Trophoblast cell (in vitro differentiated cells and primary cell): ENCODE results near the gene LYSMD4.
"Not testable (repeated sequence)": the region's sequence is repeated elsewhere in the genome, so short reads cannot be mapped to it uniquely, and the experiment has no call there.

Source experiments
- DNase-seq, 2 donors: peaks; one replicate each; pipeline ENCODE4 v3.0.0-alpha.2; 2016
- H2AFZ ChIP-seq: 2 replicates; pipeline ENCODE4 v1.6.1; 2013; ENCODE audit warnings: low read length, moderate library complexity, mild to moderate bottlenecking; ENCODE audit not compliant: insufficient read depth, poor library complexity
- H2AK5ac ChIP-seq: 2 replicates; pipeline ENCODE4 v1.6.1; 2013; ENCODE audit warnings: mild to moderate bottlenecking, low read length
- H2BK120ac ChIP-seq: 2 replicates; pipeline ENCODE4 v1.6.1; 2013; ENCODE audit warnings: low read length, mild to moderate bottlenecking, moderate library complexity; ENCODE audit not compliant: insufficient read depth, poor library complexity
- H2BK12ac ChIP-seq: 2 replicates; pipeline ENCODE4 v1.6.1; 2013; ENCODE audit warnings: mild to moderate bottlenecking, low read length, moderate library complexity
- H2BK5ac ChIP-seq: 2 replicates; pipeline ENCODE4 v1.6.1; 2013; ENCODE audit warnings: low read length, low read depth, moderate library complexity, mild to moderate bottlenecking; ENCODE audit not compliant: poor library complexity
- H3K14ac ChIP-seq: 2 replicates; pipeline ENCODE4 v1.6.1; 2013; ENCODE audit warnings: mild to moderate bottlenecking, low read length
- H3K18ac ChIP-seq: 2 replicates; pipeline ENCODE4 v1.6.1; 2013; ENCODE audit warnings: mild to moderate bottlenecking, low read length
- H3K23ac ChIP-seq: 2 replicates; pipeline ENCODE4 v1.6.1; 2013; ENCODE audit warnings: low read length
- H3K27ac ChIP-seq: 2 replicates; pipeline ENCODE4 v1.5.1; 2013; ENCODE audit warnings: low read depth, mild to moderate bottlenecking, inconsistent platforms, low read length, moderate library complexity
- H3K27me3 ChIP-seq: 2 replicates; pipeline ENCODE4 v1.6.1; 2013; ENCODE audit warnings: inconsistent platforms, mild to moderate bottlenecking, low read length, moderate library complexity; ENCODE audit not compliant: insufficient read depth
- H3K36me3 ChIP-seq, 2 experiments: 1 replicate in 1 of 2; 2 replicates in 1 of 2; pipeline ENCODE4 v1.6.1; 2013; ENCODE audit warnings: low read length in 2 of 2, mild to moderate bottlenecking in 2 of 2, moderate library complexity in 1 of 2; ENCODE audit not compliant: insufficient read depth in 2 of 2, control insufficient read depth in 1 of 2
- H3K4ac ChIP-seq: 2 replicates; pipeline ENCODE4 v1.6.1; 2013; ENCODE audit warnings: low read depth, mild to moderate bottlenecking, low read length, moderate library complexity
- H3K4me1 ChIP-seq, 2 experiments: 1 replicate in 1 of 2; 2 replicates in 1 of 2; pipeline ENCODE4 v1.6.1; 2013; ENCODE audit warnings: low read length in 2 of 2, mild to moderate bottlenecking in 2 of 2, moderate library complexity in 1 of 2; ENCODE audit not compliant: insufficient read depth in 2 of 2, control insufficient read depth in 1 of 2
- H3K4me2 ChIP-seq: 2 replicates; pipeline ENCODE4 v1.6.1; 2013; ENCODE audit warnings: inconsistent platforms, mild to moderate bottlenecking, low read length, moderate library complexity
- H3K4me3 ChIP-seq: 2 replicates; pipeline ENCODE4 v1.5.1; 2013; ENCODE audit warnings: mild to moderate bottlenecking, low read depth, low read length, inconsistent platforms
- H3K79me1 ChIP-seq: one replicate; pipeline ENCODE4 v1.6.1; 2013; ENCODE audit warnings: low read length
- H3K79me2 ChIP-seq: 2 replicates; pipeline ENCODE4 v1.6.1; 2013; ENCODE audit warnings: low read length, mild to moderate bottlenecking; ENCODE audit not compliant: control insufficient read depth, insufficient read depth, poor library complexity
- H3K9ac ChIP-seq: 2 replicates; pipeline ENCODE4 v1.6.1; 2013; ENCODE audit warnings: mild to moderate bottlenecking, low read length
- H3K9me3 ChIP-seq: 2 replicates; pipeline ENCODE4 v1.6.1; 2013; ENCODE audit warnings: low read depth, mild to moderate bottlenecking, control low read depth, inconsistent platforms, low read length; ENCODE audit not compliant: insufficient read depth
- H4K12ac ChIP-seq: 2 replicates; pipeline ENCODE4 v1.6.1; 2013; ENCODE audit warnings: low read depth, mild to moderate bottlenecking, low read length, moderate library complexity
- H4K8ac ChIP-seq: 2 replicates; pipeline ENCODE4 v1.6.1; 2013; ENCODE audit warnings: low read depth, mild to moderate bottlenecking, low read length, moderate library complexity
- H4K91ac ChIP-seq: one replicate; pipeline ENCODE4 v1.6.1; 2013; ENCODE audit warnings: low read depth, mild to moderate bottlenecking, low read length, moderate library complexity
- WGBS: extraction: QIAGEN DNeasy Blood & Tissue Kit; methylation state at CpG from one replicate; pipeline ENCODE4 v1.1.7; 2013; ENCODE audit warnings: missing lambda C conversion rate; ENCODE audit not compliant: insufficient read length, insufficient coverage; ENCODE audit errors: extremely low coverage; 5-methylcytosine and 5-hydroxymethylcytosine counted together

The LYSMD4 gene

DNA sequence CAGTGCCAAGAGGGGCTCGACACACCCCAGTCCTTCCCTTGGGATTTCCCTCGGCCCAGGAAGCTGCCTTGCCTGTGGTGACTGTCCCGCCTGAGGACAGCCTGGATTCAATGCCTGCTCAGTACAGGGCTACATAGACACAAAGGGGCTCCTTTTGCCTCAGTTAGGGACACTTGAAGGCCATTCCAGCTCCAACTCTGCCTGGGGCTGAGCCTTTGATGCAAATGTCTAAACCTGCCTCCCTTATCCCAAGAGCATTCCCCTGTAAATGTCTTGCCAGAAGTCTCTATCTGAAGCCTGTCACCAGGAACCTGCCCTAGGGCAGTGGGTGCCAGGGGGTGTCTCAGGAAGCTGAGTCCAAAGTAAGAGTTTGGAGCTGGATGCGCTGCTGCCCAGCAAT, 19.3 kb upstream of the LYSMD4 start:
- no peak overlapping the region for H2BK5ac ChIP-seq
- H3K4me2 ChIP-seq: no peak overlapping the region
- no peak overlapping the region for H3K14ac ChIP-seq

DNA sequence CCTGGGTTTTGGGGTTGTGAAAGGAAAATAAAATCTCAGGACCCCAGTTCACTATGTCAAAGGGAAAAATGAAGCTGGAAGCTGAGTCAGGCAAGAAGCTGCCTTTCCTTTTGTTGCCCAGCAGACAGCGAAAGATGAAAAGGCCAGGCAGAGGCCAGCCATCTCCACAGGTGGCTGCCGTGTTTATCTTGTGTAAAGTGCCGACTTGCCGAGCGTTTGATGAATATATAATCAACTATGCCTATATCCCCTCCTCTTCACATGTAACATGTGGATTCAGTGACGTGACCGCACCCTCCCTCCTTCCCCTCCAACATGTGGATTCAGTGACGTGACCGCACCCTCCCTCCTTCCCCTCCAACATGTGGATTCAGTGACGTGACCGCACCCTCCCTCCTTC, 17.1 kb upstream of the LYSMD4 start:
- not testable (repeated sequence) for H3K4me3 ChIP-seq, H2BK12ac ChIP-seq, H3K27ac ChIP-seq, H3K36me3 ChIP-seq, H3K4ac ChIP-seq, H4K8ac ChIP-seq, H2AK5ac ChIP-seq, H3K4me2 ChIP-seq, H3K18ac ChIP-seq, H4K91ac ChIP-seq, H3K27me3 ChIP-seq, H2BK5ac ChIP-seq, H4K12ac ChIP-seq, H3K9me3 ChIP-seq, H3K23ac ChIP-seq, H3K14ac ChIP-seq, H2BK120ac ChIP-seq, H3K79me2 ChIP-seq, H3K9ac ChIP-seq, DNase-seq, H2AFZ ChIP-seq, H3K4me1 ChIP-seq, H3K79me1 ChIP-seq
- no CpG with 5 or more reads among the region's 11 CpGs for WGBS

More for the DNA sequence above, 19.3 kb upstream of the LYSMD4 start:
- no peak overlapping the region for H2BK120ac ChIP-seq
- H3K9ac ChIP-seq: no peak overlapping the region
- no peaks in the 10 kb centered on the region for H3K27me3 ChIP-seq
- no peak overlapping the region for H3K18ac ChIP-seq
- no peak overlapping the region for H3K27ac ChIP-seq
- H3K4me1 ChIP-seq: no peaks in the 10 kb centered on the region
- no CpG with 5 or more reads among the region's 4 CpGs for WGBS
- no peak overlapping the region for H4K12ac ChIP-seq
- H3K9me3 ChIP-seq: no peaks in the 10 kb centered on the region
- H2AK5ac ChIP-seq: no peak overlapping the region
- no peak overlapping the region for H3K4me3 ChIP-seq
- DNase-seq: no peak
- H2AFZ ChIP-seq: no peak overlapping the region
- H3K79me2 ChIP-seq: no peaks in the 10 kb centered on the region
- no peaks in the 10 kb centered on the region for H3K79me1 ChIP-seq
- H4K8ac ChIP-seq: no peak overlapping the region
- H3K36me3 ChIP-seq: no peaks in the 10 kb centered on the region
- no peak overlapping the region for H3K23ac ChIP-seq
- no peak overlapping the region for H3K4ac ChIP-seq
- H4K91ac ChIP-seq: no peak overlapping the region
- H2BK12ac ChIP-seq: no peak overlapping the region

DNA sequence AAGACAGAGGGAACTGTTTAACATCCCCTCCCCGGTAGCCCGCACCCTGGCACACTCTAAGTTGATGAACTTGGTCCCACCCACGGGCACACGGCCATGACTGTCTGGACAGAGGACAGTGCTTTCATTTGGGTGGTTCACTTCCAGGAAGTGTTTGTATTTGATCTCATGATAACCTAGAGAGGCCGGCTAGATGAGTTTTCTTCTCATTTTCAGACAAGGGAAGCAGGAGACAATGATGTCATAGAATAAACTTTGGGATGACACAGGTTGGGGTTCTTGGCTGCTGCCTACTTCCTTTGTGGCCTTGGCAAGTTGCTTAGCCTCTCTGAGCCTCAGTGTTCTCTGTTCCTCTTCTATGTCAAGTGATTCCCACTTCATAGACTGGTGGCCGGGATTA, 16.1 kb upstream of the LYSMD4 start:
- no peak overlapping the region for H4K12ac ChIP-seq
- no peak overlapping the region for H3K27ac ChIP-seq
- H3K14ac ChIP-seq: no peak overlapping the region
- no peak overlapping the region for H3K18ac ChIP-seq
- H2BK12ac ChIP-seq: no peak overlapping the region
- no peaks in the 10 kb centered on the region for H3K9me3 ChIP-seq
- no peak overlapping the region for H2BK5ac ChIP-seq
- H3K79me2 ChIP-seq: no peaks in the 10 kb centered on the region
- no peak overlapping the region for H3K4ac ChIP-seq
- H4K8ac ChIP-seq: no peak overlapping the region
- H2AK5ac ChIP-seq: no peak overlapping the region
- H4K91ac ChIP-seq: no peak overlapping the region
- H2BK120ac ChIP-seq: no peak overlapping the region
- DNase-seq: no peak
- no peak overlapping the region for H3K9ac ChIP-seq
- no peak overlapping the region for H3K23ac ChIP-seq
- no peak overlapping the region for H3K4me3 ChIP-seq
- no peaks in the 10 kb centered on the region for H3K27me3 ChIP-seq
- WGBS: no CpG with 5 or more reads among the region's 6 CpGs
- no peaks in the 10 kb centered on the region for H3K79me1 ChIP-seq
- H2AFZ ChIP-seq: no peak overlapping the region
- no peak overlapping the region for H3K4me2 ChIP-seq
- no peaks in the 10 kb centered on the region for H3K36me3 ChIP-seq
- H3K4me1 ChIP-seq: no peaks in the 10 kb centered on the region

DNA sequence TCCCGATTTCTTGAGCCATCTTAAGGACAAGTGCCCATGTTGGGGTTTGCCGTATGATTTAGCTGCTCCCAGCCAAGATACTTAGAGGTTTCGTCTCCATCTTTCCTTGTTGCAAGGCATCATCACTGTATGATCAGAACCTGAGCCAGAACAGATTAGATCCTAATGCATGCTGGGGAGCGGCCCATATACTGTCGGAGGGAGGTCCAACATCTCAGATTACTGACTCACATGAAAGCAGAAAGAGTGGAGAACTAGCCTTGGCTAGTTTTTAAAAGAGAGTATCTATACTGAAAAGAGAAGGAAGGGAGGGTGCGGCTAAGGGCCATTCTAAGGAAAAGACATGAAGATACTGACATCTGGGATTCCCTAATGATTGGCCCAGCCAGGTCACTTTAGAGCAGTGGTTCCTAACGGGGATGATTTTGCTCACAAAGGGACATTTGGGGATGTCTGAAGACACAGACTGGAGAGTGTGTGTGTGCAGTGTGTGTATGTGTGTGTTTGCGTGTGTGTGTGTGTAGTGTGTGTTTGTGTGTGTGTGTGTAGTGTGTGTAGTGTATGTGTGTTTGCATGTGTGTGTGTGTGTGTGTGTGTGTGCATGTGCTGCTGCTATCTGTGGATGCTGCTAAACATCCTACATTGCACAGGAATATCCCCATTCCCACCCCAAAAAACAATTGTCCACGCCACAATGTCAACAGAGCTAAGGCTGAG, 12.3 kb upstream of the LYSMD4 start:
- peaks cover 1% of the 10 kb centered on the region for H3K9me3 ChIP-seq
- no peak overlapping the region for H4K8ac ChIP-seq
- DNase-seq: no peak
- H2AFZ ChIP-seq: no peak overlapping the region
- H2BK12ac ChIP-seq: no peak overlapping the region
- no peak overlapping the region for H3K4me2 ChIP-seq
- H3K23ac ChIP-seq: no peak overlapping the region
- no peak overlapping the region for H3K14ac ChIP-seq
- no peak overlapping the region for H3K4ac ChIP-seq
- no peak overlapping the region for H3K4me3 ChIP-seq
- no peaks in the 10 kb centered on the region for H3K79me2 ChIP-seq
- WGBS: no CpG with 5 or more reads among the region's 9 CpGs
- H2AK5ac ChIP-seq: no peak overlapping the region
- no peak overlapping the region for H4K12ac ChIP-seq
- no peaks in the 10 kb centered on the region for H3K27me3 ChIP-seq
- no peaks in the 10 kb centered on the region for H3K79me1 ChIP-seq
- H3K18ac ChIP-seq: no peak overlapping the region
- H3K27ac ChIP-seq: no peak overlapping the region
- H3K4me1 ChIP-seq: no peaks in the 10 kb centered on the region
- H3K9ac ChIP-seq: no peak overlapping the region
- no peak overlapping the region for H4K91ac ChIP-seq
- no peak overlapping the region for H2BK120ac ChIP-seq
- H3K36me3 ChIP-seq: no peaks in the 10 kb centered on the region
- H2BK5ac ChIP-seq: no peak overlapping the region
